PFSK-1 (cell line): ENCODE results near the gene RAB11A.

Experiments
- POLR2AphosphoS5 ChIP-seq: IDR thresholded peaks from 2 replicates; pipeline ENCODE4 v1.6.1; 2012; ENCODE audit warnings: low read depth, mild to moderate bottlenecking, control low read depth, low read length, moderate library complexity
- REST ChIP-seq, 2 experiments: IDR thresholded peaks; 2 replicates each; pipeline versions ENCODE4 v1.6.1 to v1.8.0; 2011 to 2012; ENCODE audit warnings: low read depth in 2 of 2, low read length in 2 of 2, control low read depth in 1 of 2, inconsistent platforms in 1 of 2, mild to moderate bottlenecking in 1 of 2, moderate library complexity in 1 of 2; ENCODE audit not compliant: insufficient read depth in 1 of 2

- TF ChIP-seq POLR2AphosphoS5: no peak
- TF ChIP-seq REST (IDR thresholded peaks at IDR 0.05; ENCODE audit: insufficient read depth in 1 of 2, low read depth in 2 of 2, low read length in 2 of 2): no peak
Observed at GRCh38 chr15:65839354-65839901, 29.9 kb upstream of the RAB11A start.
